Colonic mucosa (tissue), 4 donors: Measurements from ENCODE around the gene JOSD2. TPM values are rescaled to one million over a fixed set of nuclear protein-coding genes. Genes with fewer than 3 reads are reported as not detected.
"Not testable (repeated sequence)": the region's sequence is repeated elsewhere in the genome, so short reads cannot be mapped to it uniquely, and the experiment has no call there.

ENCODE experiments used
- DNase-seq: peaks from one replicate; pipeline ENCODE4 v3.0.0-alpha.2; 2020
- H3K27ac ChIP-seq: fragments of 200-600 bp; one replicate; pipeline ENCODE4 v1.8.0; 2021
- H3K27me3 ChIP-seq: fragments of 200-600 bp; one replicate; pipeline ENCODE4 v1.8.0; 2021
- H3K36me3 ChIP-seq: fragments of 200-600 bp; one replicate; pipeline ENCODE4 v1.8.0; 2021
- H3K4me1 ChIP-seq: fragments of 200-600 bp; one replicate; pipeline ENCODE4 v1.8.0; 2021; ENCODE audit warnings: mild to moderate bottlenecking
- H3K4me3 ChIP-seq: fragments of 200-600 bp; one replicate; pipeline ENCODE4 v1.8.0; 2021
- H3K9ac ChIP-seq, 2 donors: one replicate each; pipeline ENCODE4 v1.7.0; 2013; ENCODE audit warnings: control low read depth in 2 of 2, low read depth in 2 of 2, low read length in 2 of 2
- H3K9me3 ChIP-seq: fragments of 200-600 bp; one replicate; pipeline ENCODE4 v1.8.0; 2021
- intact Hi-C: fragments of 100-400 bp; cut with DNase I; formaldehyde crosslinking; loops from one replicate; pipeline ENCODE4 v1.14.1; 2022
- total RNA-seq, 2 donors: library from RNA; stranded (reverse); fragmentation: NEBNext Ultra II Directional in 1 of 2; extraction: Animal tissue kit (Norgen Biotek cat#: 25700) in 1 of 2; gene quantifications; one replicate each; pipeline ENCODE4 v1.2.1, GENCODE V29; 2021
- TF ChIP-seq, protein P1 (sequence below): fragments of 200-600 bp; IDR thresholded peaks from one replicate; pipeline ENCODE4 v1.8.0; 2022; ENCODE audit warnings: antibody characterized with exemption, mild to moderate bottlenecking
- donor health status: healthy.
- donor health status: DM: no; HTN: no; CAD: no.
- donor health status: DM: no; HTN: no; CAD: no.

The JOSD2 gene
- total RNA-seq, 2 donors from 2014 or later, result 27.0 to 45.0 TPM

DNA sequence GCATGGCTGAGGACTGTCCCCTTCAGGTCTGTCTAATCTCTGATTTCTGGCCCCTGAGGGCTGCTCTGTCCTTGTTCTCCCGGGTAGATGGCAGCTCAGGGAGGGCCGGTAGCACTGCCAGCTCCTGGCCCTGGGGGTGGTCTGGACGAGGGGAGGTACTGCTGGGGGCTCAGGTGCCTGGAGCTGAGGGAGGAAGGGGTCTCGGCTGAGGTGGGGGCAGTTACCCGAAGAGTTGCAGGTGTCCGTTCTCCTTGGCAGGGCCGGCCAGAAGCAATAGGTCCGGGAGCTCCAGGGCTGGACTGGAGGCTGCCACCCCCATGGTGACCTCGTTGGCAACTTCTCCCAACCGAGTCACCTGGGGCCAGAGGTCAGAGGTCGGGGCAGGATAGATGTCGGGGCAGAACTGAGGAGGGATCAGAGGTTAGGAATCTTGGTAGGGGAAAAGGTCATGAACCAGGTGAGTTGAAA, 35.9 kb downstream of the JOSD2 start:
- TF ChIP-seq, protein P1, sequence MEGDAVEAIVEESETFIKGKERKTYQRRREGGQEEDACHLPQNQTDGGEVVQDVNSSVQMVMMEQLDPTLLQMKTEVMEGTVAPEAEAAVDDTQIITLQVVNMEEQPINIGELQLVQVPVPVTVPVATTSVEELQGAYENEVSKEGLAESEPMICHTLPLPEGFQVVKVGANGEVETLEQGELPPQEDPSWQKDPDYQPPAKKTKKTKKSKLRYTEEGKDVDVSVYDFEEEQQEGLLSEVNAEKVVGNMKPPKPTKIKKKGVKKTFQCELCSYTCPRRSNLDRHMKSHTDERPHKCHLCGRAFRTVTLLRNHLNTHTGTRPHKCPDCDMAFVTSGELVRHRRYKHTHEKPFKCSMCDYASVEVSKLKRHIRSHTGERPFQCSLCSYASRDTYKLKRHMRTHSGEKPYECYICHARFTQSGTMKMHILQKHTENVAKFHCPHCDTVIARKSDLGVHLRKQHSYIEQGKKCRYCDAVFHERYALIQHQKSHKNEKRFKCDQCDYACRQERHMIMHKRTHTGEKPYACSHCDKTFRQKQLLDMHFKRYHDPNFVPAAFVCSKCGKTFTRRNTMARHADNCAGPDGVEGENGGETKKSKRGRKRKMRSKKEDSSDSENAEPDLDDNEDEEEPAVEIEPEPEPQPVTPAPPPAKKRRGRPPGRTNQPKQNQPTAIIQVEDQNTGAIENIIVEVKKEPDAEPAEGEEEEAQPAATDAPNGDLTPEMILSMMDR, result no peak
- H3K4me3 ChIP-seq, result no peak overlapping the region
- DNase-seq, result no peak
- H3K9me3 ChIP-seq, result no peaks in the 10 kb centered on the region
- no peak overlapping the region for H3K9ac ChIP-seq
- H3K27me3 ChIP-seq, result no peaks in the 10 kb centered on the region
- H3K36me3 ChIP-seq, result peaks cover 4% of the 10 kb centered on the region
- no peak overlapping the region for H3K27ac ChIP-seq
- peaks cover 8% of the 10 kb centered on the region for H3K4me1 ChIP-seq
- intact Hi-C loops, result no loop called here

DNA sequence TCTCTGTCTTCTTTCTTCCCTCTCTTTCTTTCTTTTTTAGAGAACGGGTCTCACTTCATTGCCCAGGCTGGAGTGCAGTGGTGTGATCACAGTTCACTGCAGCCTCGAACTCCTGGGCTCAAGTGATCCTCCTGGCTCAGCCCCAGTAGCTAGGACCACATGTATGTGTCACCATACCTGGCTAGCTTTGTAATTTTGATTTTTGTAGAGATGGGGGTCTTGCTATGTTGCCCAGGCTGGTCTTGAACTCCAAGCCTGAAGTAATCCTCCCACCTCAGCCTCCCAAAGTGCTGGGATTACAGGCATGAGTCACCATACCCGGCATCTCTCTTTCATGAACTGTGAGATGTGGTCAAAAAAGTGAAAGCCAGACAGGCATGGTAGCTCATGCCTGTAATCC, 37.7 kb downstream of the JOSD2 start:
- intact Hi-C loops, H3K9me3 ChIP-seq, H3K27ac ChIP-seq, H3K36me3 ChIP-seq, DNase-seq, H3K9ac ChIP-seq, H3K27me3 ChIP-seq, H3K4me3 ChIP-seq, H3K4me1 ChIP-seq: not testable (repeated sequence)

- no peaks in the 10 kb centered on the region for H3K27me3 ChIP-seq
- DNase-seq, result no peak
- H3K4me3 ChIP-seq, result no peak overlapping the region
- no peaks in the 10 kb centered on the region for H3K9me3 ChIP-seq
- H3K4me1 ChIP-seq, result no peaks in the 10 kb centered on the region
- H3K9ac ChIP-seq, result no peak overlapping the region
- H3K27ac ChIP-seq, result no peak overlapping the region
- TF ChIP-seq, protein P1, result no peak
- no peaks in the 10 kb centered on the region for H3K36me3 ChIP-seq
- intact Hi-C loops, result no loop called here
These were observed 42.2 kb downstream of the JOSD2 start for GRCh38 chr19:50468818-50469217.

DNA sequence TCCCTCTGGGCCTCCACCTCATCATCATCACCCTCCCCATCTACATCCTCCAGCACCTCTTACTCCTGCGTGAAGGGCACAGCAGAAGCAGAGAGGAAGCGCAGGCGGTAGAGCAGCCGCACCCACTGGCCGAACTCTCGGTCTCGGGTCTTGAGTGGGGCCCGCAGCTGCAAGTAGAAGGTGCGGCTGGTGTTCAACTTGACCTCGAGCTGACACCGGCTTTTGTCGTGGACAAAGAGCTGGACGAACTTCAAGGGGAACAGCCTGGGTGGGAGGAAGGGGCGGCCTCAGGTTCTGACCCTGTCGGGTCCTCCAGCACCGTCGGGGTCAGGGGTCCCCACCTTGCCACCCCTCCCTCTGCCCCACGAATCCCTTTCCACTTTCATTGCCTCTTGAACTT, 43.4 kb downstream of the JOSD2 start:
- intact Hi-C loops, result no loop called here
- TF ChIP-seq, protein P1, result no peak
- no peak overlapping the region for H3K9ac ChIP-seq
- H3K27me3 ChIP-seq, result no peaks in the 10 kb centered on the region
- no peak overlapping the region for H3K27ac ChIP-seq
- H3K4me3 ChIP-seq, result no peak overlapping the region
- H3K4me1 ChIP-seq, result no peaks in the 10 kb centered on the region
- no peaks in the 10 kb centered on the region for H3K9me3 ChIP-seq
- no peaks in the 10 kb centered on the region for H3K36me3 ChIP-seq
- DNase-seq, result no peak

DNA sequence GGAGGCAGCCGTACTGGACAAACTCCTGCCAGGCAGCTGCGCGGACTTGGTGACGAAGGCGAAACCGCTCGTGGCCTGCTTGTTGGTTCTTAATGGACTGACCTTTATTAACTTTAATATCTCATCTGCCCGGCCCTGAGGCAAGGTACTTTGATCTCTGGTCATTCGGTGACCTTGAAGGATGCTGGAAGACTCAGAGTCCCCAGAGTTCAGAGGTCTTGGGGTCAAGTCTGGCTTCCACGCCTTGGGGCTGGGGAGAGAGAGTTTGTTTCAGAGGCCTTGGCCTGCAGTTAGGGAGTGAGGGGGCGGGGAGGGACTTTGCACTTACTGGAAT, 44.3 kb downstream of the JOSD2 start:
- no peak overlapping the region for H3K27ac ChIP-seq
- TF ChIP-seq, protein P1, result no peak
- no peaks in the 10 kb centered on the region for H3K36me3 ChIP-seq
- H3K4me1 ChIP-seq, result no peaks in the 10 kb centered on the region
- intact Hi-C loops, result no loop called here
- H3K9me3 ChIP-seq, result no peaks in the 10 kb centered on the region
- no peaks in the 10 kb centered on the region for H3K27me3 ChIP-seq
- H3K9ac ChIP-seq, result no peak overlapping the region
- H3K4me3 ChIP-seq, result no peak overlapping the region
- no peak for DNase-seq

GRCh38 chr19:50465986-50466705, 44.8 kb downstream of the JOSD2 start:
- H3K4me3 ChIP-seq, result no peak overlapping the region
- H3K36me3 ChIP-seq, result no peaks in the 10 kb centered on the region
- no peaks in the 10 kb centered on the region for H3K9me3 ChIP-seq
- TF ChIP-seq, protein P1, result no peak
- intact Hi-C loops, result no loop called here
- DNase-seq, result peak; percentile 72
- no peak overlapping the region for H3K9ac ChIP-seq
- no peaks in the 10 kb centered on the region for H3K4me1 ChIP-seq
- H3K27me3 ChIP-seq, result no peaks in the 10 kb centered on the region
- no peak overlapping the region for H3K27ac ChIP-seq
